GM23338 (cell line): ENCODE data around the gene TJP2. TPM values are rescaled to one million over a fixed set of nuclear protein-coding genes. Genes with fewer than 3 reads are reported as not detected.

Experiments used
- ATAC-seq: fragments of 200-7000 bp; cut with Tn5 transposase; 3 replicates; pipeline ENCODE4 v1.9.1; 2020
- DNase-seq: peaks from one replicate; pipeline ENCODE4 v3.0.0-alpha.2; 2015; ENCODE audit warnings: low spot score
- H2AFZ ChIP-seq: fragments of 200-600 bp; sonication (generic); 2 replicates; pipeline ENCODE4 v1.8.0; 2016; ENCODE audit warnings: antibody characterized with exemption, mild to moderate bottlenecking, moderate library complexity
- H3F3A ChIP-seq: fragments of 200-600 bp; sonication (generic); replicated peaks from 2 replicates; pipeline ENCODE4 v1.8.0; 2017; ENCODE audit warnings: antibody characterized with exemption, mixed run types, low read depth
- H3K27ac ChIP-seq: fragments of 200-600 bp; sonication (generic); 2 replicates; pipeline ENCODE4 v1.6.1; 2016; ENCODE audit warnings: low read depth
- H3K27me3 ChIP-seq: fragments of 200-600 bp; sonication (generic); 2 replicates; pipeline ENCODE4 v1.8.0; 2016; ENCODE audit warnings: mild to moderate bottlenecking, mixed run types, moderate library complexity; ENCODE audit not compliant: insufficient read depth
- H3K36me3 ChIP-seq: fragments of 200-600 bp; sonication (generic); 2 replicates; pipeline ENCODE4 v1.8.0; 2016; ENCODE audit warnings: mild to moderate bottlenecking; ENCODE audit not compliant: insufficient read depth
- H3K4me1 ChIP-seq: fragments of 200-600 bp; sonication (generic); 2 replicates; pipeline ENCODE4 v1.8.0; 2016; ENCODE audit warnings: mild to moderate bottlenecking, moderate library complexity; ENCODE audit not compliant: insufficient read depth
- H3K4me2 ChIP-seq: fragments of 200-600 bp; sonication (generic); 2 replicates; pipeline ENCODE4 v1.7.1; 2017; ENCODE audit warnings: mixed run types
- H3K4me3 ChIP-seq: fragments of 200-600 bp; sonication (generic); 2 replicates; pipeline ENCODE4 v1.6.1; 2016; ENCODE audit warnings: mixed run types
- H3K79me2 ChIP-seq: fragments of 200-600 bp; sonication (generic); replicated peaks from 2 replicates; pipeline ENCODE4 v1.8.0; 2017; ENCODE audit warnings: mild to moderate bottlenecking; ENCODE audit not compliant: insufficient read depth
- H3K9me2 ChIP-seq: fragments of 200-600 bp; sonication (generic); 2 replicates; pipeline ENCODE4 v1.8.0; 2017; ENCODE audit not compliant: insufficient read depth
- H4K20me1 ChIP-seq: fragments of 200-600 bp; sonication (generic); replicated peaks from 2 replicates; pipeline ENCODE4 v1.8.0; 2017; ENCODE audit warnings: mild to moderate bottlenecking; ENCODE audit not compliant: insufficient read depth
- H3K27ac Mint-ChIP-seq: 2 replicates; pipeline ENCODE4 v1.8.0; 2020; ENCODE audit warnings: inconsistent platforms, mild to moderate bottlenecking, moderate library complexity, mixed read lengths
- H3K27me3 Mint-ChIP-seq: 3 replicates; pipeline ENCODE4 v1.8.0; 2022; ENCODE audit warnings: low read depth, mild to moderate bottlenecking, moderate library complexity, mixed read lengths, inconsistent platforms; ENCODE audit not compliant: insufficient read depth, poor library complexity
- H3K36me3 Mint-ChIP-seq: 3 replicates; pipeline ENCODE4 v1.8.0; 2021; ENCODE audit warnings: low read depth, mild to moderate bottlenecking, inconsistent platforms, moderate library complexity, mixed read lengths
- H3K4me1 Mint-ChIP-seq: 3 replicates; pipeline ENCODE4 v1.8.0; 2020; ENCODE audit warnings: mild to moderate bottlenecking, inconsistent platforms, mixed read lengths
- H3K4me3 Mint-ChIP-seq: 3 replicates; pipeline ENCODE4 v1.8.0; 2021; ENCODE audit warnings: moderate library complexity, mild to moderate bottlenecking, inconsistent platforms, mixed read lengths
- H3K9me3 Mint-ChIP-seq: 3 replicates; pipeline ENCODE4 v1.8.0; 2020; ENCODE audit warnings: moderate library complexity, mild to moderate bottlenecking, inconsistent platforms, mixed read lengths
- CREB1 ChIP-seq: fragments of 250-450 bp; sonication (Bioruptor Pico); IDR thresholded peaks from 2 replicates; pipeline ENCODE4 v1.5.0; 2020; ENCODE audit warnings: low read depth, mild to moderate bottlenecking, moderate library complexity
- CTCF ChIP-seq, 2 experiments: fragments of 200-600 bp in 1 of 2; sonication (generic) in 1 of 2; conservative IDR thresholded peaks; 2 replicates each; pipeline versions ENCODE4 v1.5.1 to v1.6.1; 2016 to 2017; ENCODE audit warnings: antibody characterized with exemption in 2 of 2, low read depth in 2 of 2, mild to moderate bottlenecking in 2 of 2, moderate library complexity in 1 of 2
- ETS1 ChIP-seq: IDR thresholded peaks from 2 replicates; pipeline ENCODE4 v1.6.1; 2016; ENCODE audit warnings: antibody characterized with exemption
- EZH2 ChIP-seq: fragments of 200-600 bp; sonication (generic); IDR thresholded peaks from one replicate; pipeline ENCODE4 v1.8.0; 2017; ENCODE audit warnings: antibody characterized with exemption, mild to moderate bottlenecking, low read depth; ENCODE audit not compliant: unreplicated experiment
- EZH2phosphoT487 ChIP-seq: fragments of 200-600 bp; sonication (generic); IDR thresholded peaks from one replicate; pipeline ENCODE4 v1.8.1; 2018; ENCODE audit warnings: antibody characterized with exemption; ENCODE audit not compliant: unreplicated experiment
- JUNB ChIP-seq: IDR thresholded peaks from one replicate; pipeline ENCODE4 v1.6.1; 2016; ENCODE audit warnings: antibody characterized with exemption; ENCODE audit not compliant: unreplicated experiment
- NANOG ChIP-seq: IDR thresholded peaks from 2 replicates; pipeline ENCODE4 v1.6.1; 2016; ENCODE audit warnings: antibody characterized with exemption, borderline replicate concordance
- POLR2AphosphoS5 ChIP-seq: IDR thresholded peaks from 2 replicates; pipeline ENCODE4 v1.6.1; 2016; ENCODE audit warnings: antibody characterized with exemption, low read depth
- REST ChIP-seq: IDR thresholded peaks from one replicate; pipeline ENCODE4 v1.6.1; 2018; ENCODE audit warnings: antibody characterized with exemption; ENCODE audit not compliant: unreplicated experiment
- STAT1 ChIP-seq: IDR thresholded peaks from one replicate; pipeline ENCODE4 v1.6.1; 2016; ENCODE audit warnings: antibody characterized with exemption; ENCODE audit not compliant: unreplicated experiment
- ZNF114 ChIP-seq: fragments of 250-450 bp; sonication (Bioruptor Pico); IDR thresholded peaks from 2 replicates; pipeline ENCODE4 v1.5.0; 2020; ENCODE audit warnings: mild to moderate bottlenecking, moderate library complexity
- ZNF331 ChIP-seq: fragments of 250-450 bp; sonication (Bioruptor Pico); IDR thresholded peaks from 2 replicates; pipeline ENCODE4 v1.5.0; 2020; ENCODE audit warnings: low read depth, mild to moderate bottlenecking, moderate library complexity
- ZNF462 ChIP-seq: fragments of 250-450 bp; sonication (Bioruptor Pico); IDR thresholded peaks from 2 replicates; pipeline ENCODE4 v1.5.0; 2020; ENCODE audit warnings: mild to moderate bottlenecking, moderate library complexity
- polyA plus RNA-seq: library from polyadenylated mRNA; unstranded; fragments of >200 nt; fragmentation: Nextera tagmentation; extraction: Ambion mirVana; gene quantifications from 2 replicates; pipeline ENCODE4 v1.2.1, GENCODE V29; 2016
- total RNA-seq: library from RNA; depleted of rRNA; stranded (reverse); fragments of >200 nt; shearing (Covaris generic); gene quantifications from 2 replicates; pipeline ENCODE4 v1.2.3, GENCODE V29; 2014

The TJP2 gene
- total and polyA plus RNA-seq, 2 experiments from 2014 or later = 37.6 to 234 TPM

GRCh38 chr9:69249337-69249736, 75.3 kb downstream of the TJP2 start:
- H3K4me3 Mint-ChIP-seq = no peak overlapping the region
- no peak overlapping the region for H3K4me3 ChIP-seq
- DNase-seq (no peak), ATAC-seq (no peak)
- no peaks in the 10 kb centered on the region for H3K79me2 ChIP-seq
- peaks cover 3% of the 10 kb centered on the region; the same call in 1 of the 2 replicates for H3F3A ChIP-seq
- no peak overlapping the region for H3K27ac Mint-ChIP-seq
- H4K20me1 ChIP-seq = no peaks in the 10 kb centered on the region
- no peaks in the 10 kb centered on the region for H3K4me1 Mint-ChIP-seq
- peaks cover 68% of the 10 kb centered on the region for H3K36me3 Mint-ChIP-seq
- H3K27me3 ChIP-seq = no peaks in the 10 kb centered on the region
- H3K9me3 Mint-ChIP-seq = no peaks in the 10 kb centered on the region
- no peak overlapping the region for H3K27ac ChIP-seq
- TF ChIP-seq JUNB = no peak
- TF ChIP-seq CREB1 (CRISPR knock-in tag) = no peak
- TF ChIP-seq POLR2AphosphoS5 = no peak
- TF ChIP-seq ZNF114 (CRISPR knock-in tag) = no peak
- TF ChIP-seq ZNF331 (CRISPR knock-in tag) = no peak
- no peak for TF ChIP-seq CTCF (conservative IDR thresholded peaks at IDR 0.05; ENCODE audit: low read depth in 2 of 2)
- TF ChIP-seq NANOG = no peak
- no peak for TF ChIP-seq EZH2phosphoT487
- no peak for TF ChIP-seq ZNF462 (CRISPR knock-in tag)
- TF ChIP-seq REST = no peak
- TF ChIP-seq ETS1 = no peak
- no peak for TF ChIP-seq EZH2
- TF ChIP-seq STAT1 = no peak
- no peaks in the 10 kb centered on the region for H3K9me2 ChIP-seq
- H3K4me1 ChIP-seq = no peaks in the 10 kb centered on the region
- H3K36me3 ChIP-seq = peaks cover 26% of the 10 kb centered on the region
- no peak overlapping the region for H2AFZ ChIP-seq
- H3K4me2 ChIP-seq = no peak overlapping the region
- peaks cover 9% of the 10 kb centered on the region for H3K27me3 Mint-ChIP-seq
